NCI-H128 (cell line): ENCODE results near the gene SLC25A13.
"Not testable (repeated sequence)": the region's sequence is repeated elsewhere in the genome, so short reads cannot be mapped to it uniquely, and the experiment has no call there.

Experiments
- DNase-seq: peaks from one replicate; lab custom pipeline; 2025; ENCODE audit not compliant: unreplicated experiment; lab: John Stamatoyannopoulos, UW

SLC25A13 gene

GRCh38 chr7:96326752-96327151 lies 4.9 kb upstream of the SLC25A13 start:
- not testable (repeated sequence) for DNase-seq

DNA sequence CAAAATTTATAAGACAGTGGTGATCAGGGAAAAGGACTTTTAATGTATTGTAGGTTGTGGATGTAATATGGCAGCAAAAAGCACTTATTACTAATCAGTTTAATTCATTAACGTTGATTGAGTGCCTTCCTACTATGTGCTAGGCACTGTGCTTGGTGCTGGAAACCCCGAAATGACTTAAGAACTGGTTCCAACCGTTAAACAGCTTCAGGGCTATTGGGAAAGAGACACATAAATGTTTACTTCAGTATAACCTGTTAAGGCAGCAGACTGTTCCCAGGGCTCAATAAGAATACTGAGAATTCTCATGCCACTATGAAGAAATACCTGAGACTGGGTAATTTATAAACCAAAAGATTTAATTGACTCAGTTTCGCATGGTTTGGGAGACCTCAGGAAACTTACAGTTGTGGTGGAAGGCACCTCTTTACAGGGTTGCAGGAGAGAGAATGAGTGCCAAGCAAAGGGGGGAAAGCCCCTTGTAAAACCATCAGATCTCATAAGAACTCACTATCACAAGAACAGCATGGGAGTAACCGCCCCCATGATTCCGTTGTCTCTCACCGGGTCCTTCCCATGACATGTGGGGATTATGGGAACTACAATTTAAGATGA lies 1.1 kb upstream of the SLC25A13 start:
- no peak for DNase-seq

DNA sequence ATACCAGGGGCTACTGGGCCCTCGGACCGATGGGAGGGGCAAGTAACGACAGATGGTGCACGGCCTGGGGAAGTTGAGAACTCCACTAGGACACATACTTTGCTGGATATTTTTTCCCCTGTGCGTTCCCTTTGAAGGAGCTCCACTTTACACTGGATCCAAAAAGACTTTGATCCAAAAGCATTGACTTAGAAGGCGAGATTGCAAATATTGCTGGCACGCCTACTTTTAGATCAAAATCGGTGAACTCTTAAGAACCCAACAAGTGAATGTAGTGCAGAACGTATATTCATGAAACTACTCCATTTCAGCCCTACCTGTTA lies 436 bp upstream of the SLC25A13 start:
- DNase-seq, result no peak

GRCh38 chr7:96321031-96321657 lies 754 bp downstream of the SLC25A13 start:
- peak; percentile 62 for DNase-seq

GRCh38 chr7:96320442-96320841 lies 1.5 kb downstream of the SLC25A13 start:
- no peak for DNase-seq

GRCh38 chr7:96319439-96319838 lies 2.5 kb downstream of the SLC25A13 start:
- no peak for DNase-seq

- no peak for DNase-seq
Observed at GRCh38 chr7:96316949-96317348, 4.9 kb downstream of the SLC25A13 start.

DNA sequence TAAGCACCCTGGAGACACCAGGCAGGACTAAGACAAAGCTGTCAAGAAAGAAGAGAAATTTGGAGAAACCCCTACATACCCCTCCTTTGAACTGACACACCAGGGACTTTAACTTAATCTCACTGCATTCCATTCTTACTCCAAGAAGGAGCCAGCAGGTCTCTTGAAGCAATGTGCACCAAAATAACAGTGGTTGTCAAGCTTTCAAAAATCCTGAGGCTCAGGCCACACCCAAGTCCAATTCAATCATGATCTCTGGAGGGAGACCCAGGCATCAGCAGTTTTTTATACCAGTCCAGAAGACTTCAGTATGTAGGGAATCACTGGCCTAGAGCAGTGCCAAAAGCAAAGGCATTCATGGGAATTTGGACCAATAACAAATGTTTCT lies 6.8 kb downstream of the SLC25A13 start:
- DNase-seq, result no peak

GRCh38 chr7:96314402-96315124 lies 7.3 kb downstream of the SLC25A13 start:
- no peak for DNase-seq

GRCh38 chr7:96313940-96314339 lies 8.0 kb downstream of the SLC25A13 start:
- no peak for DNase-seq

DNA sequence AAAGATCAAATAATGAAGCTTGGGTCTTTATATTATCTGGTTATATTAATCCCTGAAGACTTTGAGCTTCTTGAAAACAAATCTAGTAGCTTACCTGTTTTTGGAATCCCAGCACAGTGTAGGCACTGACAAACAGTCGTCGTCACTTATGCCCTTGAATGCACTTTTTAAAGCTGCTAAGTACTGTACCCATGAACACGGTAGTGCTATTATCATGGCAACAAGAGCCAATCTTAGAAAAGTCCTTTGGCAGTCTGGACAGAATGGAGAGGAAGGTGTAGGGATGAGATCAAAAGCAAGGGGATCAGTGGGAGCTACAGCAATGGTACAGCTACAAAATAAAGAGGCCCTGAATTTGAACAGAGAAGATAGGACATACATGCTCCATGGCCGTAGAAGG lies 9.4 kb downstream of the SLC25A13 start:
- no peak for DNase-seq

DNA sequence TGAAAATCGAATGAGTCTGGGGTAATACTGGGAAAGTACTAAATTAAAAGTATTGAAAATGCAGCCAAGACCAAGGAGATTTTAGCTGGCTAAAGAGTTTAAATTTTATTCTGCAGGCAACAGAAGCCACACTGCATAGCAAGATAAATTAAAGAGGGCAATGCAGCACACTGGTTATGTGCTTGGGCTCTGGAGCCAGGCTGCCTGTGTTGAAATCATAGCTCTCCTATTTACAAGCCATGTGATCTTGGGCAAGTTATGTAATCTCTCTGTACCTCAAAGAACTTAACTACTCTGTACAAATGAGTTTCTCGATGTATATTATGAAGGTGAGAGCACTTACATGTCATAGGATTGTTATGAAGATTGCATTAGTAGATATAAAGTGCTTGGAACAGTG lies 9.9 kb downstream of the SLC25A13 start:
- DNase-seq, result no peak

DNA sequence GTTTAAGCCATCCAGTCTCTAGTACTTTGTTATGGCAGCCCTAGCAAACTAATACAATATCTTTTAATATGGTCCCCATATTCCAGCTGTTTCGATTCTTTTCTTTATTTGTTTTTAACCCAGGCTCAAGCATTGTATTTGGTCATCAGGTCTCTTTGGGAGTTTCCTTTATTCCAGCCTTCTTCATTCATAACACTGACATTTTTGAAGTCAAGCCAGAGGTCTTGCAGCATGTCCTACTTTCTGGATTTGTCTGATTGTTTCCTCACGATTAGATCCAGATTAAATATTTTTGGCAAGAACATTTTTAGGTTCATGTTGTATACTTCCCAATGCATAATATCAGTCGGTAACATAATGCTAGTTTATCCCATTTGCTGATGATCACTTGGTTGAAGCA lies 11.8 kb downstream of the SLC25A13 start:
- no peak for DNase-seq

DNA sequence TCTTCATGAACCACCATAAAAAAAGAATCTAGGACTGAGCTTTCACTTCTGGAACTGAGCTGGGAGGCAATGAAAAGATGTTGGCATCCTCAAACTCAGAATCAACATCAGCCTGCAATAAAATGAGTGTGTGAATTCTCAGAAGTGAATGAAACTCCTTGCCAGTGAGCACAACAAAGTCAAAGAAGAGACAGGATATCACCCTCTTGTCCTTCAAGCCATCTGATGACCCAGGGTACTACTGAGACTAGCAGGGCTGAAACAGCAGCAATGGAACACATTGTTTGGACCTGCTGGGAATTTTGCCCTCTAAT lies 13.0 kb downstream of the SLC25A13 start:
- no peak for DNase-seq

- DNase-seq, result no peak
Observed at GRCh38 chr7:96308253-96308949, 13.5 kb downstream of the SLC25A13 start.

DNA sequence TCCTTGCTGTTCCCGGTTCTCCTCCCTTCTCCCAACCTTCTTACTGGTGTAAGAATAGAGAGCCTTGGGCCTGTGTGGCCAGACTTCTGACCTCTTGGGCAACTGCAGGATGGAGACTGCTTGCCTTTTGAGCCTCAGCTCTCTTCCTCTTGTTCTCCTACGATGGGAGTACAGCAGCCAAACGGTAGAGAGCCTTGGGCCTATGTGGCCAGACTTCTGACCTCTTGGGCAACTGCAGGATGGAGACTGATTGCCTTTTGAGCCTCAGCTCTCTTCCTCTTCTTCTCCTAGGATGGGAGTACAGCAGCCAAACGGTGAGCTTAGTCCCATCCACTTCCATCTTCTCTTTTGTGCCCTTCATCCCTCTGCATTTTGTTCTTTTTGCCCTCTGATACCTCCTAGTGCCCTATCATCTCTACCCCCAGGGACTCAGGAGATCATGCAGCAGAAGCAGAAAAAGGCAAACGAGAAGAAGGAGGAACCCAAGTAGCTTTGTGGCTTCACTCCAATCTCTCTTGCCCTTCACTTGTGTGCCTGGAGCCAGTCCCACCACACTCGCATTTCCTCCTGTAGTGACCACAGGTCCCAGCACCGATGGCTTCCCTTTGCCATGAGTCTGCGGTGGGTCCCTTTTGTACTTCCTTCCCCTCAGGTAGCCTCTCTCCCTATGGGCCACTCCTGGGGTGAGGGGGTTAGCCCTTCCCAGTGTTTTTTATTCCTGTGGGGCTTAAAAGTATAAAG lies 15.3 kb downstream of the SLC25A13 start:
- no peak for DNase-seq

- DNase-seq, result no peak
Observed at GRCh38 chr7:96305915-96306314, 16.0 kb downstream of the SLC25A13 start.

- no peak for DNase-seq
Observed at GRCh38 chr7:96304573-96304972, 17.3 kb downstream of the SLC25A13 start.

GRCh38 chr7:96303686-96304443 lies 18.0 kb downstream of the SLC25A13 start:
- no peak for DNase-seq

GRCh38 chr7:96303105-96303685 lies 18.7 kb downstream of the SLC25A13 start:
- no peak for DNase-seq
